HEK293T (cell line): ENCODE data around the gene SOS2.

Experiments used
- CTCF ChIA-PET: fragments of 350-600 bp; formaldehyde crosslinking; extraction: SDS; loops from one replicate; lab custom pipeline; 2021; ENCODE audit warnings: antibody characterized with exemption, inconsistent platforms; lab: Yijun Ruan, JAX
- POLR2A ChIA-PET: fragments of 350-600 bp; formaldehyde crosslinking; extraction: SDS; loops from one replicate; lab custom pipeline; 2020; ENCODE audit warnings: antibody characterized with exemption, inconsistent platforms; lab: Yijun Ruan, JAX
- DNase-seq: peaks from one replicate; pipeline ENCODE4 v3.0.0; 2012; ENCODE audit warnings: mixed read lengths; ENCODE audit errors: extremely low spot score
- ARNT ChIP-seq: fragments of 450-650 bp; IDR thresholded peaks from 2 replicates; pipeline ENCODE4 v1.6.1; 2017; ENCODE audit warnings: mild to moderate bottlenecking
- BHLHE40 ChIP-seq: fragments of 450-650 bp; IDR thresholded peaks from 2 replicates; pipeline ENCODE4 v1.6.1; 2016; ENCODE audit warnings: mild to moderate bottlenecking, moderate library complexity, borderline replicate concordance
- CTBP1 ChIP-seq: fragments of 450-650 bp; IDR thresholded peaks from 2 replicates; pipeline ENCODE4 v1.6.1; 2016; ENCODE audit warnings: borderline replicate concordance
- ELF4 ChIP-seq: fragments of 450-650 bp; IDR thresholded peaks from 2 replicates; pipeline ENCODE4 v1.6.1; 2017; ENCODE audit warnings: antibody characterized with exemption
- FOXA1 ChIP-seq: fragments of 450-650 bp; IDR thresholded peaks from 2 replicates; pipeline ENCODE4 v1.6.1; 2016; ENCODE audit warnings: mild to moderate bottlenecking
- FOXK2 ChIP-seq: fragments of 450-650 bp; IDR thresholded peaks from 2 replicates; pipeline ENCODE4 v1.6.1; 2016; ENCODE audit warnings: mild to moderate bottlenecking
- FOXM1 ChIP-seq: fragments of 450-650 bp; IDR thresholded peaks from 2 replicates; pipeline ENCODE4 v1.6.1; 2017; ENCODE audit warnings: mild to moderate bottlenecking, borderline replicate concordance
- HDGF ChIP-seq: fragments of 450-650 bp; IDR thresholded peaks from 2 replicates; pipeline ENCODE4 v1.6.1; 2017; ENCODE audit warnings: antibody characterized with exemption, borderline replicate concordance
- L3MBTL2 ChIP-seq: fragments of 450-650 bp; conservative IDR thresholded peaks from 2 replicates; pipeline ENCODE4 v1.6.1; 2016; ENCODE audit warnings: mild to moderate bottlenecking
- LEF1 ChIP-seq: fragments of 450-650 bp; IDR thresholded peaks from 2 replicates; pipeline ENCODE4 v1.6.1; 2017; ENCODE audit warnings: mild to moderate bottlenecking, borderline replicate concordance
- NFRKB ChIP-seq: fragments of 450-650 bp; IDR thresholded peaks from 2 replicates; pipeline ENCODE4 v1.6.1; 2016; ENCODE audit warnings: mild to moderate bottlenecking, moderate library complexity
- SP1 ChIP-seq: fragments of 450-650 bp; IDR thresholded peaks from 2 replicates; pipeline ENCODE4 v1.6.1; 2017
- SUZ12 ChIP-seq: fragments of 450-650 bp; IDR thresholded peaks from 2 replicates; pipeline ENCODE4 v1.6.1; 2016; ENCODE audit warnings: mild to moderate bottlenecking
- TARDBP ChIP-seq: fragments of 450-650 bp; IDR thresholded peaks from 2 replicates; pipeline ENCODE4 v1.6.1; 2016
- ZNF384 ChIP-seq: fragments of 450-650 bp; IDR thresholded peaks from 2 replicates; pipeline ENCODE4 v1.6.1; 2016
- TF ChIP-seq, protein P1 (sequence below): fragments of 450-650 bp; IDR thresholded peaks from 2 replicates; pipeline ENCODE4 v1.6.1; 2016

The SOS2 gene

DNA sequence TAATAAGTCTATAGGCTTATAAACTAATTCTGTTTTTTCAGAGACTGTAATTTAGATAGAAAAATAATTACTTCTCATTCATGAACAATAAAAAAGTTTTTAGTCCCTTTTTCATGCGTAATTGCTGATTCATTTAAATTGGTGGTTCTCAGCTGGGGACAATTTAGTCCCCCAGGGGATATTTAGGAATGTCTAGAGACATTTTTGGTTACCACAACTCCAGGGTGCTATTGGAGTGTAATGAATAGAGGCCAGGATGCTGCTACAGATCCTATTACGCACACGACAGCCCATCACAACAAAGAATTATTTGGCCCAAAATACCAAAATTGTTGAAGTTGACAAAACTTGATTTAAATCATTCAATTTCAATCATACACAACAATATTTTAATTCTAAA lies 92.2 kb downstream of the SOS2 start:
- ChIA-PET POLR2A (no interaction called here), CTCF (no interaction called here)
- no peak for DNase-seq
- TF ChIP-seq HDGF = no peak
- TF ChIP-seq ARNT = no peak
- no peak for TF ChIP-seq BHLHE40
- TF ChIP-seq CTBP1 = no peak
- no peak for TF ChIP-seq ZNF384
- TF ChIP-seq LEF1 = no peak
- no peak for TF ChIP-seq NFRKB
- TF ChIP-seq SUZ12 = no peak
- no peak for TF ChIP-seq FOXA1
- TF ChIP-seq FOXK2 = no peak
- no peak for TF ChIP-seq TARDBP
- no peak for TF ChIP-seq L3MBTL2
- no peak for TF ChIP-seq FOXM1
- no peak for TF ChIP-seq SP1
- TF ChIP-seq, protein P1, sequence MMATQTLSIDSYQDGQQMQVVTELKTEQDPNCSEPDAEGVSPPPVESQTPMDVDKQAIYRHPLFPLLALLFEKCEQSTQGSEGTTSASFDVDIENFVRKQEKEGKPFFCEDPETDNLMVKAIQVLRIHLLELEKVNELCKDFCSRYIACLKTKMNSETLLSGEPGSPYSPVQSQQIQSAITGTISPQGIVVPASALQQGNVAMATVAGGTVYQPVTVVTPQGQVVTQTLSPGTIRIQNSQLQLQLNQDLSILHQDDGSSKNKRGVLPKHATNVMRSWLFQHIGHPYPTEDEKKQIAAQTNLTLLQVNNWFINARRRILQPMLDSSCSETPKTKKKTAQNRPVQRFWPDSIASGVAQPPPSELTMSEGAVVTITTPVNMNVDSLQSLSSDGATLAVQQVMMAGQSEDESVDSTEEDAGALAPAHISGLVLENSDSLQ = no peak
- TF ChIP-seq ELF4 = no peak

DNA sequence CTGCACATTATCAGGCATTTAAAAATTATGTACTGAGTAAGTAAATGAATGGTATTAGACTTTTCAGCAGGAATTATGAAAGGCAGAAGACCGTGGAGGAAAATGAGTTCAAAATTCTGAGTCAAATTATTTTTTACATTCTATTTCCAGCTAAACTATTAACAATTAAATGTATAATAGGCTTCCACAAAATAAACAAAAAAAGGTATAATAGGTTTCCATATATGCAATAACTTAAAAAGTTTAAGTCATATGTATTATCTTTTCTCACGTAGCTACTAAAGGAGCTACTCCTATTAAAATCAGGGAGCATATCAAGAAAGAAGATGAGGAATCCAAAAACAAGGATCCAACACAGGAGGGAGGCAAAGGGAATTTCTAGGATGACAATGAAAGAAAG lies 103.6 kb downstream of the SOS2 start:
- TF ChIP-seq TARDBP = no peak
- no peak for TF ChIP-seq ELF4
- TF ChIP-seq HDGF = no peak
- no peak for TF ChIP-seq FOXA1
- no peak for TF ChIP-seq ZNF384
- TF ChIP-seq NFRKB = no peak
- CTCF ChIA-PET = no interaction called here
- POLR2A ChIA-PET = no interaction called here
- no peak for DNase-seq

DNA sequence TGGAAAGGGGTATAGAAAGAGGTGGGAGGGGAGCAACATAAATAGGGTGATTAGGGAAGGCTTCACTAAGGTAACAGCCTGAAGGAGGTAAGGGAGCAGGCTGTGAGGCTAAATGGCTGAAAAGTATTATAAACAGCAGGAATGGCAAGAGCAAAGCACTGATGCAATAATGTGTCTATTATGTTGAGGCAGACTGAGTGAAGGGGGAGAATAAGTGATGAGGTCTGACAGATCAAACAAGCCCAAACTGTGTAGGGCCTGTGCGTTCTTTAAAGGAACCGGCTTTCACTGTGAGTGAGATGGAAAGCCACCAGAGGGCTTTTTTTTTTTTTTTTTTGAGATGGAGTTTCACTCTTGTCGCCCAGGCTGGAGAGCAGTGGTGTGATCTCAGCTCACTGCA lies 108.3 kb downstream of the SOS2 start:
- no peak for DNase-seq
- CTCF ChIA-PET = no interaction called here
- TF ChIP-seq SUZ12 (no peak), BHLHE40 (no peak), FOXA1 (no peak), FOXM1 (no peak), ZNF384 (0 out of 2 replicates have a peak, but pooled peaks have one; percentile 15)
- POLR2A ChIA-PET = no interaction called here

DNA sequence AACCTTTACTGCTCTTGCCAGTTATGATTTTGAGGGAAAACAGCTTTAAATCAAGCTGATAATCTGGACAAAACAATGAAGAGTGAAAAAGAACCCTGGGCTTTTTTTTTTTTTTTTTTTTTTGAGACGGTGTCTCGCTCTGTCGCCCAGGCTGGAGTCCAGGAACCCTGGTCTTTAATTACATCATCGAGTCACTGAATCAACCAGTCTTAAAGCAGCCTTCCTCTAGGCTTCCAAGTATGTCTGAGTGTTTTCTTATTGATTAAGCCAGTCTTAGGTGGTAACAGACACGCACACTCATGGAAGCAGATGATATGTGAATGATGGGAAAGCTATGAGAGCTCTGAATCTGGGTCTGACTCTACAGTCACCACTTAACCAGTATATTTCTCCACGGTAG lies 109.1 kb downstream of the SOS2 start:
- CTCF ChIA-PET = no interaction called here
- DNase-seq = no peak
- no peak for TF ChIP-seq ARNT
- no peak for TF ChIP-seq FOXK2
- no peak for TF ChIP-seq SP1
- TF ChIP-seq FOXM1 = no peak
- no peak for TF ChIP-seq BHLHE40
- TF ChIP-seq, protein P1 = no peak
- no peak for TF ChIP-seq SUZ12
- TF ChIP-seq CTBP1 = no peak
- no peak for TF ChIP-seq NFRKB
- no peak for TF ChIP-seq ZNF384
- TF ChIP-seq L3MBTL2 = no peak
- no peak for TF ChIP-seq HDGF
- no peak for TF ChIP-seq FOXA1
- no peak for TF ChIP-seq LEF1
- no peak for TF ChIP-seq ELF4
- POLR2A ChIA-PET = no interaction called here

DNA sequence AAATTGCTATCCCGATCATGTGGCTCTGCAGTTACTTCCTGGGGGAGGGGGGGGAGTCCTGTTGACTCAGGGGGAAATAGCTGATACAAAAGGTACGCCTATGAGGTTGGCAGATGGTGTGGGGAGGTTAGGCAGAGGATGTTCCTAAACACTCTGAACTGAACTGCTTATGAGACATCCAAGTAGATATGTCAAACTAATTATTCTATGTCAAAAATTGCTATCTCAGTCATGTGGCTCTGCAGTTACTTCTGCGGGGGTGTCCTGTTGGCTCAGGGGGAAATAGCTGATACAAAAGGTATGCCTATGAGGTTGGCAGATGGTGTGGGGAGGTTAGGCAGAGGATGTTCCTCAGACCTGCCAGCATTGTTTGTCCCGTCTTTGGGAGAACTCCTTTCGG lies 109.9 kb downstream of the SOS2 start:
- ChIA-PET CTCF (no interaction called here), POLR2A (no interaction called here)
- DNase-seq = no peak
- no peak for TF ChIP-seq ZNF384
- no peak for TF ChIP-seq SP1
- TF ChIP-seq HDGF = no peak
- no peak for TF ChIP-seq TARDBP
- TF ChIP-seq L3MBTL2 = no peak
- no peak for TF ChIP-seq LEF1
- no peak for TF ChIP-seq BHLHE40
- TF ChIP-seq CTBP1 = no peak
- no peak for TF ChIP-seq ARNT
- no peak for TF ChIP-seq FOXM1
- TF ChIP-seq FOXK2 = no peak

DNA sequence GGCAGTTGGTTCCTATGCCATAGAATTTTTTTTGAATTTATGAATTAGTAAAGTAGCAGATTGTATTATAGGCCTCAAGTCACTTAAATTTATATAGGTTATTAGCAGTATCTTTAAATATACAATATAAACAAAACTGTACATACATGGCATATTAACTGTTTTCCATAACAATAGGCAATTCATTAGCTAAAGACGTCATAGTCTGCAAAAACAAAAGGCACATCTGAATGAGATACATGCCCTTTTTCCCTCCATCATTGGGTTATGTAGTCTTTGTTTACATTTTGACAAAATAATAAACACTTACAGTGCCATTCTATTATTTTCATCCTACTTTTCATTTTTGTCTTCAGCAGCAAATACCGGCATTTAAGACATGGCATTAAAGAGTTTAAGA lies 113.9 kb downstream of the SOS2 start:
- no peak for TF ChIP-seq L3MBTL2
- no peak for TF ChIP-seq NFRKB
- no peak for TF ChIP-seq FOXM1
- TF ChIP-seq, protein P1 = no peak
- TF ChIP-seq FOXA1 = no peak
- no peak for TF ChIP-seq HDGF
- TF ChIP-seq TARDBP = no peak
- no peak for TF ChIP-seq CTBP1
- no peak for TF ChIP-seq ARNT
- TF ChIP-seq SUZ12 = no peak
- TF ChIP-seq BHLHE40 = no peak
- DNase-seq = no peak
- ChIA-PET CTCF (interaction anchor here (0.6 kb wide), 2 partner anchors 125 to 411 kb away, joined by 3 to 8 read pairs; no protein-coding TSS in a partner anchor), POLR2A (interaction anchor here (1.0 to 1.3 kb wide), 2 partner anchors 194 to 238 kb away, joined by 3 read pairs; partner anchors contain the start of gene L2HGDH)
